Omental fat pad (tissue), 4 donors: ENCODE data around the gene MACROH2A2. TPM values are rescaled to one million over a fixed set of nuclear protein-coding genes. Genes with fewer than 3 reads are reported as not detected.
A peak's percentile ranks its signal among the peaks of the same experiment; 100 is the strongest.

Source experiments
- ATAC-seq: fragments of 150-250 bp; one replicate; pipeline ENCODE4 v1.9.1; 2016; ENCODE audit warnings: mild to moderate bottlenecking, moderate library complexity; ENCODE audit not compliant: low FRiP score
- DNase-seq: peaks from one replicate; pipeline ENCODE4 v3.0.0-alpha.2; 2019; ENCODE audit warnings: low spot score
- total RNA-seq, 4 donors: library from RNA; depleted of rRNA; stranded (reverse); fragments of >200 nt; gene quantifications; one replicate each; pipeline ENCODE4 v1.1.0, GENCODE V29; 2016
- TF ChIP-seq, protein P1 (sequence below), 3 donors: fragments of 450-650 bp; IDR thresholded peaks; one replicate each; pipeline ENCODE4 v1.5.1; 2016 to 2017; ENCODE audit warnings: antibody characterized with exemption in 3 of 3, mild to moderate bottlenecking in 3 of 3, moderate library complexity in 2 of 3

Gene MACROH2A2
- total RNA-seq, 4 donors from 2014 or later, result 4.1 to 6.0 (median 5.2) TPM

DNA sequence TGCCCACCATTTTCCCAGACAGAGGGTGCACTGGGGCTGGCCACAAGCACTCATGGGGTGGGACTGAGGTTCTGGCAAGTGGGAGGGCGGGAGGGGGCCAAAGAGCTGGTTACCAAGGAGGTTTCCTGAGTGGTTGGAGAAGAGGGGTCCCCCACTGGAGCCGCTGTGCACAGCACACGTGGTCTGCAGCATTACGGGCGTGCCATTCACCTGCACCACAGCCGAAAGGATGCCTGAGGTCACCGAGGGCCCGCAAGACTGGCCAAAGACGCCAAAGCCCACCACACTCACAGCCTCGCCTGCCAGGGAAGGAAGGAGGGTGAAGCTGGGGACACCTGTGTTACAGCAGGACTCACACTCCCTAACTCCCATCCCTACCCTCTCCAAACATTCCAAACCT is 89.9 kb downstream of the MACROH2A2 start:
- DNase-seq (no peak), ATAC-seq (no peak)
- TF ChIP-seq, protein P1, sequence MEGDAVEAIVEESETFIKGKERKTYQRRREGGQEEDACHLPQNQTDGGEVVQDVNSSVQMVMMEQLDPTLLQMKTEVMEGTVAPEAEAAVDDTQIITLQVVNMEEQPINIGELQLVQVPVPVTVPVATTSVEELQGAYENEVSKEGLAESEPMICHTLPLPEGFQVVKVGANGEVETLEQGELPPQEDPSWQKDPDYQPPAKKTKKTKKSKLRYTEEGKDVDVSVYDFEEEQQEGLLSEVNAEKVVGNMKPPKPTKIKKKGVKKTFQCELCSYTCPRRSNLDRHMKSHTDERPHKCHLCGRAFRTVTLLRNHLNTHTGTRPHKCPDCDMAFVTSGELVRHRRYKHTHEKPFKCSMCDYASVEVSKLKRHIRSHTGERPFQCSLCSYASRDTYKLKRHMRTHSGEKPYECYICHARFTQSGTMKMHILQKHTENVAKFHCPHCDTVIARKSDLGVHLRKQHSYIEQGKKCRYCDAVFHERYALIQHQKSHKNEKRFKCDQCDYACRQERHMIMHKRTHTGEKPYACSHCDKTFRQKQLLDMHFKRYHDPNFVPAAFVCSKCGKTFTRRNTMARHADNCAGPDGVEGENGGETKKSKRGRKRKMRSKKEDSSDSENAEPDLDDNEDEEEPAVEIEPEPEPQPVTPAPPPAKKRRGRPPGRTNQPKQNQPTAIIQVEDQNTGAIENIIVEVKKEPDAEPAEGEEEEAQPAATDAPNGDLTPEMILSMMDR (IDR thresholded peaks at IDR 0.05), result no peak

DNA sequence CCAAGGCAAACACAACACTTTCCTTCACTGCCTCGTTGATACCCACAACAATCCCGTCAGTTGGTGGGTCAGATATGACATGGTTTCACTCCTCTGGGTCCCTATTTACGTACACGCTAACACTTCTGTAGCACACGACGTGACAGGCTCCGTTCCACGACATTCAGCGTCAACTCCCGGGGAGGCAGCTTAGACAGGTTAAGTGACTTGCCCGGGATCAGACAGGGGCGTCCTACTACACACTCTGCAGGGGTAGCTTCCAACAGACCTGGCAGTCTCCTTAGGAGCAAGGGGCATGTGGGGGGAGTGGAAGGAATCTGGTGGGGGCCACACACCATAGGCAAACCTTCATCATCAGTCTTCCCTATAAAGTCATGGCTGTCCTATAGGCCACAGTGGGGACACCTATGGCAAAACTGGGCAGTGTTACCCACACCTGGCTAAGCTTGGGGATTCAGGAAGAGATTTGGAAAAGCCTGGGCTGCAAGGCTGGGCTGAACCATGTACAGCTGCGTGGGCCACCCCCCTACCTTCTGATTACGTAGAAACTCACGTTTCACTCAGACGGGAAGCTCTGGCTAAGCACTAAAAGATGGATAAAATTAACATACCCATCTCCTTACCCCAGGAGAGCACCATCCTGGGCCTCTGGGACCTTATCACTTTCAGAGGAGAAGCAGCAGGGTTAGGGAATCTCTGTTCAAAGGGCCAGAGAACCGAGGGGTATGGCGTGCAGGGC is 91.9 kb downstream of the MACROH2A2 start:
- TF ChIP-seq, protein P1 (IDR thresholded peaks at IDR 0.05), result no peak
- DNase-seq, result no peak
- no peak for ATAC-seq

DNA sequence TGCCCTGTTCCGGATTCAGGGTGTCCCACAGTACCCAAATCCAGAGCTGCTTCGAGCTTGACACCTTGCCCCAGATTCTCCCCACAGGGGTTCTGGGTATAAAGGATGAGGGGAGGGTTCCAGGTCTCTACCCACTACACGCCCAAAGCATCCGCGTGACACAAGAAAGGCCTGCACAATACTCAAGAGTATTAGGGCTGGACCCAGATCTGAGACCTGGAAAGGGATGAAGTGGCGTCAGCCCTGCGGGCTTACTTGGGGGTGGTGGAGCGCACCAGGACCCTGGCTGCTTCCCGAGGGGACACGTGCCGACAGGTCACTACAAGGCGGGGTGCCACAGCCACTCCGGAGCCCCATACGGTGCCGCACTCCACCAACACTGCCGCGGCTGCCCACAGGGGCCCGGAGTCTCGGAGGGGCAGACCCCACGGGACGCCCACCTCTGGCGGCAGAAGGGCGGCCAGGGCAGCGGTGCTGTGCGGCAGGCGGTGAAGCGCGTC is 92.6 kb downstream of the MACROH2A2 start:
- no peak for DNase-seq
- no peak for ATAC-seq
- TF ChIP-seq, protein P1 (IDR thresholded peaks at IDR 0.05), result no peak

DNA sequence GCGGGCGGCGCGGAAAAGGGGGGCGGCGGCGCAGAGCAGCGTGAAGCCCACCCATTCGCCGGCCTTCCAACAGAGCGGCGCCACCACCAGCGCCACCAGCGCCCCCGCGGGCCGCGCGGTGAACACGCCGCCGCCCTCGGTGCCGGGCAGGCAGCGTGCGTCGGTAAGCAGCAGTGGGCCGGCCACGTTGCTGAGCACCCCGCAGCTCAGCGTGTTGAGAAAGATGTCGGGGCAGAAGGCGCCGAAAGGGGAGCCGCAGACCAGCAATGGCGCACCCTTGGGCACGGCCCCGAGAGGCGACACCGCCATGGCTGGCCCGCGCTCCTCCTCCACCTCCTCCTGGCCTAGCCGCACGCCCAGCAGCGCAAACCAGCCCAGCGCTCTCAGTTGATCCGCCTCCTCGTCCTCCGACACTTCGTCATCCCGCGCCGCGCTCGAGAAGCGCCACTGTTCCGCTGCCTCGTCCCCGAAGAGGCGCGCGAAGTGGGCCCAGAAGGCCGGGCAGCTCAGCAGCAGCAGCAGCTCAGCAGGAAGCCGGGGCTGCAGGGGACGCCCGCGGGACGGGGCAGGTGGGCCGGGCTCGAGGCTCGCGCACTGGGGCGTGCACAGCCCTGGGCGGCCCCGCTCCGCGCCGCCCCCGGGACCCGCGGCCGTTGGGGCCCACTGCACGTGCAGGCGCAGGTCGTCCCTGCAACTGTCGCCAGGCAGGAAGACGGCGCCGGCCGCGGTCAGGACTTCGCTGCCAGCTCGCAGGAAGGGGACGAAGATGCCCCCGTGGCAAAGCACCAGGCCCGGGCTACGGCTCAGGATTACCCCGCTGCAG is 93.2 kb downstream of the MACROH2A2 start:
- ATAC-seq, result peak; percentile 60
- TF ChIP-seq, protein P1 (IDR thresholded peaks at IDR 0.05), result peak in 1 of 3 donors; percentile 6
- DNase-seq, result no peak

DNA sequence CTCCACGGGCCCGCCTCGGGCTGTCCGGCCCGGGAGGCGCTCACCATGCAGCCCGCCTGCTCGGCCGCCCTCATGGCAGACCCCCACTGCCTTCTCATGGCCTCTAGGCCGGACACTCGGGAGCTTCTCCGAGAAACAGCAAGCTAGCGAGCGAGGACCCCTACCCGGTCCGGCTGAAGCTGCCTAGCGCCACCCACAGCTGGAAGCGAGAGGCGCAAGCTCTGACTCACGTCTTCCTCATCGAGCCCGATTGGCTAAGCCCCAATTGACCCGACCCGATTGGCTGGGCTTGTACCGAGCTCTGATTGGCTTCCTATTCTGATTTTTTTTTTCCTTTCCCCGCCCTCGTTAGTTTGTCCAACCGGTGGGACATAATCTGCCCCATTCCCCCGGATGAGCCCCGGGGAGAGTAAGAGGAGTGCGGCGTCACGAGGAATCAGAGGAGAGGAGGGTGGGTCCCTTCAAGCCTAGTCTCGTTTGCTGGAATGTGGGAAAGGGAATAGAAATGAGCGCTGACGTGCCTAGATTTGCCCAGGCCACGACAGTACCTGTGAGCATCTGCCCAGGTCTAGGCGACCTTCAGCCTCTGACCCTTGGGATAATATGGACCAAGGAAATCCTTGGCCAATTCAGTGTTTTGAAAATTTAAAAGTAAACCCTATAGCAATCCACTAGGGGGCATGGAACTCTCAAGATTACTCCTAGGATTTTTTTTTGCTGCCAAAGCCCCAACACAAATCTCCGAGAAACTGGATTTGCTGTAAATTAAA is 94.0 kb downstream of the MACROH2A2 start, which contains the start of gene TYSND1:
Gene TYSND1 (minus strand): TSS at position 212 of the 770 bp plus-strand sequence. CDS start 114 bp downstream, at position 98.
- DNase-seq (peak; percentile 92), ATAC-seq (peak; percentile 95)
- TF ChIP-seq, protein P1 (IDR thresholded peaks at IDR 0.05), result peak in 1 of 3 donors; percentile 6

DNA sequence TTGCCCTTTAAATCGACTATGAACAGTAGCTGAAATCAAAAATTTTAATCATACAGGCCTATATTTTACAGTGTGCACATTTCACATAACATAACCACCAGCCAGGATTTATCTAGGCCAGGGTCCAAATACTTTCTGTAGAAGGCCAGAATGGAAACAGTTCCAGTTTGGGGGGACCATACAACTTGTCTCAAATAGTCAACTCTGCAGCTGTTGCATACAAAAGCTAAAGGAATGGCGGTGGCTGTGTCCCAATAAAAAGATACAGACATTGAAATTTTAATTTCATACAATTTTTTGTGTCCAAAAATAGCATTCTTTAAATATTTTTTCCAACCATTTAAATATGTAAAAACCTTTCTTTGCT is 94.6 kb downstream of the MACROH2A2 start:
- DNase-seq (no peak), ATAC-seq (no peak)
- TF ChIP-seq, protein P1 (IDR thresholded peaks at IDR 0.05), result no peak
